Neutrophil (primary cell): ENCODE measurements around the gene PDPK1.

Experiments
- H3K27ac ChIP-seq: fragments of 200-600 bp; sonication (generic); 2 replicates; pipeline ENCODE4 v1.5.1; 2016; ENCODE audit warnings: mild to moderate bottlenecking, moderate library complexity
- H3K27me3 ChIP-seq: fragments of 200-600 bp; sonication (generic); 2 replicates; pipeline ENCODE4 v1.6.0; 2016; ENCODE audit warnings: mild to moderate bottlenecking
- H3K36me3 ChIP-seq: fragments of 200-600 bp; sonication (generic); 2 replicates; pipeline ENCODE4 v1.5.1; 2017
- H3K4me1 ChIP-seq, 2 experiments: fragments of 200-600 bp in 1 of 2; sonication (generic) in 1 of 2; 1 replicate in 1 of 2; 2 replicates in 1 of 2; pipeline versions ENCODE4 v1.5.1 to v1.6.1; 2013 to 2016; ENCODE audit warnings: low read depth in 1 of 2, low read length in 1 of 2, mild to moderate bottlenecking in 1 of 2, moderate library complexity in 1 of 2; ENCODE audit not compliant: control insufficient read depth in 1 of 2, insufficient read depth in 1 of 2
- H3K4me3 ChIP-seq, 2 experiments: fragments of 200-600 bp in 1 of 2; sonication (generic) in 1 of 2; 1 replicate in 1 of 2; 2 replicates in 1 of 2; pipeline ENCODE4 v1.5.1; 2013 to 2016; ENCODE audit warnings: low read depth in 1 of 2, low read length in 1 of 2, mild to moderate bottlenecking in 1 of 2, moderate library complexity in 1 of 2
- H3K9me3 ChIP-seq: fragments of 200-600 bp; sonication (generic); 2 replicates; pipeline ENCODE4 v1.5.1; 2016
- TF ChIP-seq, protein P1 (sequence below): fragments of 200-600 bp; sonication (generic); IDR thresholded peaks from 2 replicates; pipeline ENCODE4 v1.5.1; 2016; ENCODE audit warnings: antibody characterized with exemption

Gene PDPK1

DNA sequence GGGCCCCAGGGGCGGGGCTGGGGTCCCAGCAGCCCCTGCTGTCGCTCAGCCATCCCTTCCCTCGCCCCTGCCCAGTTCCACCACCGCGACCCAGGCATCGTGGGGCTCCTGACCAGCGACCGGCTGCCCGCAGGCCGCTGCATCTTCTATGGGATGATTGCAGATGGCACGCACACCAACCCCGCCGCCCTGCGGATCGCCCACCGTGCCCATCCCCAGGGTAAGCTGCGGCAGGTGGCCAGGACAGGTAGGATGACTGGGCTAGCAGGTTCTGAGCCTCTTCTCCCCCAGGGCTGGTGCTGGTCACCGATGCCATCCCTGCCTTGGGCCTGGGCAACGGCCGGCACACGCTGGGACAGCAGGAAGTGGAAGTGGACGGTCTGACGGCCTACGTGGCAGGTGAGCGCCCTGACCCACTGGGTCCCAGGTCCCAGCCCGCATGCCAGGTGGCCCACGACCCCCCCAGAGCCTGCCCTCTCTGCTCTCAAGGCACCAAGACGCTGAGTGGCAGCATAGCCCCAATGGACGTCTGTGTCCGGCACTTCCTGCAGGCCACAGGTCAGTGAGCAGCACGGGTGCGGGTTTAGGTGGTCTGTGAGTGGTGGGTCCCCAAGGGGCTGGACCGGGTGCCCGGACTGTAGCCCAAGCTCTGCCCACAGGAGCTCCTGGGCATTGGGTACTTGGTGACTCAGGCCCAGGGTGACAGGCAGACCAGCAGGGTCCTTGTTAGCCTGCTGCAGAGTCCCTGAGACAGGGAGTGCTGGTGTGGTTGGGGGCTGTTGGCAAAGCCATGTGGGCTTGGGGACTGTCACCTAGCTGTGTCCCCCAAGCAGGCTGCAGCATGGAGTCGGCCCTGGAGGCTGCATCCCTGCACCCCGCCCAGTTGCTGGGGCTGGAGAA, 9.4 kb upstream of the PDPK1 start:
- Histone ChIP-seq H3K9me3 (no peaks in the 10 kb centered on the region), H3K4me3 (no peak overlapping the region), H3K27me3 (no peaks in the 10 kb centered on the region), H3K36me3 (peaks cover 48% of the 10 kb centered on the region), H3K4me1 (peaks cover 61 to 68% of the 10 kb centered on the region in 2 experiments), H3K27ac (peak overlapping the region; percentile 21)
- TF ChIP-seq, protein P1, sequence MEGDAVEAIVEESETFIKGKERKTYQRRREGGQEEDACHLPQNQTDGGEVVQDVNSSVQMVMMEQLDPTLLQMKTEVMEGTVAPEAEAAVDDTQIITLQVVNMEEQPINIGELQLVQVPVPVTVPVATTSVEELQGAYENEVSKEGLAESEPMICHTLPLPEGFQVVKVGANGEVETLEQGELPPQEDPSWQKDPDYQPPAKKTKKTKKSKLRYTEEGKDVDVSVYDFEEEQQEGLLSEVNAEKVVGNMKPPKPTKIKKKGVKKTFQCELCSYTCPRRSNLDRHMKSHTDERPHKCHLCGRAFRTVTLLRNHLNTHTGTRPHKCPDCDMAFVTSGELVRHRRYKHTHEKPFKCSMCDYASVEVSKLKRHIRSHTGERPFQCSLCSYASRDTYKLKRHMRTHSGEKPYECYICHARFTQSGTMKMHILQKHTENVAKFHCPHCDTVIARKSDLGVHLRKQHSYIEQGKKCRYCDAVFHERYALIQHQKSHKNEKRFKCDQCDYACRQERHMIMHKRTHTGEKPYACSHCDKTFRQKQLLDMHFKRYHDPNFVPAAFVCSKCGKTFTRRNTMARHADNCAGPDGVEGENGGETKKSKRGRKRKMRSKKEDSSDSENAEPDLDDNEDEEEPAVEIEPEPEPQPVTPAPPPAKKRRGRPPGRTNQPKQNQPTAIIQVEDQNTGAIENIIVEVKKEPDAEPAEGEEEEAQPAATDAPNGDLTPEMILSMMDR, result no peak

DNA sequence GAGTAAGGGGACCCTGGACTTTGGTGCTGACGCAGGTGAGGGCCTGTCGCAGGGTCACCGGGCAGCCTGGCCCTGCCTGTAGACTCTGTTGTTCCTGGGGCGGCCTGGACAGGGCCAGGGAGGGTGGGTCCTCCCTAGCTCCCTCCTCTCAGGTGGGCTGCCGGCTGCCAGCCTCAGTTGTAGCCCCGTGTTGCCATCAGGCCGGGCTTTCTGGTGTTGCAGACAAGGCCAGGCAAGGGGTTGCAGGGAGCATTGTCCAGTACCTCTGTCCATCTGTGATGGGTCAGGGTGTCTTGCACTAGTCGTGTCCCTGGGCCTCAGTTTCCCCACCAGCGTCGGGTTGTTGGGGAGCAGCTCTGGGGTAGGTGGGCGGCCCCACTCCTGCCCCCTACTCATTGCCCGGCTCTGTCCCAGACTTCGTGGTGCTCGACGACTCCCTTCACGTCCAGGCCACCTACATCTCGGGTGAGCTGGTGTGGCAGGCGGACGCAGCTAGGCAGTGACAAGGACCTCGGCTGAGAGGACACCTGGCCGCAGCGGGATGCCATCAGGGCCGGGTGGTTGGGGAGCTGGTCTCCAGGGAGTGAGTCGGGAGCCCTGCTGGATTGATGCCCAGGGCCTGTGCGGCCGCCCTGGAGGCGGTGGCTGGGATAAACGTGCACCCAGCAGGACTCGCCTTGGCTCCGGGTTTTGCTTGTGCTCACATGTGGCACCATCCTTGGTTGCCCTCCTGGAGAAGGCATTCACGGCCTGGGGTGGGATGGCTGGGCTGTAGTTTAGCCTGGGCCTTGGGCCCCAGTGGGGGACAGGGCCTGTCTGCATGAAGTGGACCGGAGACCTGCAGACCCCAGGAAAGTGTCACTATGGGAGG, 8.5 kb upstream of the PDPK1 start:
- Histone ChIP-seq H3K4me3 (no peak overlapping the region), H3K27me3 (no peaks in the 10 kb centered on the region), H3K9me3 (no peaks in the 10 kb centered on the region), H3K36me3 (peaks cover 39% of the 10 kb centered on the region), H3K4me1 (peaks cover 56 to 65% of the 10 kb centered on the region in 2 experiments), H3K27ac (peak overlapping the region; percentile 97)
- TF ChIP-seq, protein P1, result no peak

DNA sequence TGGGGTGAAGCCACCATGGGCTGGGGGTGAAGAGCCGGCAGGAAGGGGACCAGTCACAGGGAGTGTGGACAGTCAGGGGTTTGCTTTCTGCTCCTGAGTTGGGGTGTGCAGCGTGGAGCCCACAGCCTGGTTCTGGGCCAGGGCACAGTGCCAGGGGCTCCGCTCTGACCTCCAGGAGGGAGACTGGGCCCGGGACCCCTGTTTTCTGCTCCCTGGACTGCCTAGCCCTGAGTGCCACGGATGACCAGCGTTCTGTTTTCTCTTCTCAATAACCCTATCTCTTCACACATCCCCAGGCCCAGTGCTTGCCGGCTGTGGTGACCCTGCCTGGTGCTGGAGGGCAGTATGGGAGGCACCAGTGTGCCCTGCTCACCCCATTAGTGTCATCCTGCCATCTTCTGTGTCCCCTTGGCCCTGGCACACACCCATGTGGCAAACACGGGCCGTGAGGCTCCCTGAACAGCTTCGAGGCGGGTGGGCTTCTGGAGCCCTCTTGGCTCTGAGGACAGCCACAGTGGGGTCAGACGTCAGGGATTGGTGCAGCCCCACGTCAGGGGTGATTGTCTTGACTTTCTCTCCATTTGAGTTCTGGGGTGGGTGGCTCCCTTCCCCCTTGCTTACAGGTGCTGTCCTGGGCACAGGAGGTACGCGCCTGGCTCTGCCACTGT, 7.7 kb upstream of the PDPK1 start:
- H3K4me1 ChIP-seq, result peaks cover 49 to 57% of the 10 kb centered on the region in 2 experiments
- no peaks in the 10 kb centered on the region for H3K9me3 ChIP-seq
- no peaks in the 10 kb centered on the region for H3K27me3 ChIP-seq
- TF ChIP-seq, protein P1, result no peak
- no peak overlapping the region for H3K4me3 ChIP-seq
- H3K27ac ChIP-seq, result peak overlapping the region; percentile 97
- H3K36me3 ChIP-seq, result peaks cover 38% of the 10 kb centered on the region

DNA sequence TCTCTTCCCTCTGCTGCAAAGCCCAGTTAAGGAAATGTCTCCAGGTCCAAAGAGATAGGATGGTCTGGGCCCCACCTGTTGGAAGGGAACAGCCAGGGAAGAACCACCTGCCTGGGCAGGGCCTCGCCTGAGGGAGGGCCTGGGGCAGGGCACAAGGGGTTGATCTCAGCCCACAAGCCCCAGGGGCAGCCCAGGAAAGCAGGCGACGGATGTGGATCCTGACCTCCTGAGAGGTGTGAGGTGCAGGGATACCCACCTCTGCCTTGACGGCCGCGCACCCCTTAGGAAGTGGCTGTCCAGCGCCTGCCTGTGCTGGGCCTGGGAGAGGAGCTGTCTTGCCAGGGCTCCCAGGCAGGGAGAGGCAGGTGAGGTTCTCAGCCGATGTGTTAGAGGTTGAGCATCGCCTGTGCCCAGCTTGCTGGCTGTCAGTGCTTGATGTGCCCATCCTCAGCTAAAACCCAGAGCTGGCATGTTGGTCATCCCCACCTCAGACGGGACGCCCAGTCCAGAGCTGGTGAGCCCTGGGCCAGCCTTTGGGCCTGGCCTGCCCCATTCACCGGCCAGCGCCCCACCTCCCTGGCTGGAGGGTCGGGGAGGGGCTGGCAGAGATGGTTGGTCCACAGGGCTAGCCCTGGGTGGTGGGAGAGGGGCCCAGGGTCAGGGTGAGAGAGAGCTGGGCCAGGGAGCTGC, 7.0 kb upstream of the PDPK1 start:
- H3K27me3 ChIP-seq, result no peaks in the 10 kb centered on the region
- peak overlapping the region; percentile 66 to 81 for H3K4me3 ChIP-seq
- H3K36me3 ChIP-seq, result peaks cover 38% of the 10 kb centered on the region
- H3K27ac ChIP-seq, result peak overlapping the region; percentile 97
- H3K4me1 ChIP-seq, result peaks cover 45 to 51% of the 10 kb centered on the region in 2 experiments
- TF ChIP-seq, protein P1, result no peak
- H3K9me3 ChIP-seq, result no peaks in the 10 kb centered on the region

DNA sequence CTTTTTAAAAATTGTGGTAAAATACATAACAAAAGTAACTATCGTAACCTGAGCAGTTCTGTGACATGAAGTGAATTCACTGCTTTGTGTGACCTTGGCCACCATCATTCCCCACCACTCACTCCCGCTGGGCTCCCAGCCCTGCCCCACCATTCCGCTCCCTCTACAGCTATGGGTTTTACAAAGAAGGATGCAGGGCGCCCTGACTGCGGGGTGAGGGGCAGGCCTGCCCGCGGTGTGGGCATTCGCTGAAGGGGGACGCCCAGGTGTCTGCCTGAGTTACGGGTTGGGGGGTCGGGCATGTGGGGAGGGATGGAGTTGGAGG, 6.5 kb upstream of the PDPK1 start, which contains the start of gene CEMP1:
TSS of gene CEMP1 (minus strand) at position 38 of the 325 bp plus-strand sequence. CDS start 335 bp downstream, outside the sequence.
- H3K27ac ChIP-seq, result peak within 1 kb of the TSS; percentile 97
- H3K27me3 ChIP-seq, result no peaks in the 10 kb centered on the region
- peaks cover 45 to 51% of the 10 kb centered on the region in 2 experiments for H3K4me1 ChIP-seq
- peaks cover 38% of the 10 kb centered on the region for H3K36me3 ChIP-seq
- H3K9me3 ChIP-seq, result no peaks in the 10 kb centered on the region
- peak within 1 kb of the TSS; percentile 66 to 81 for H3K4me3 ChIP-seq
- TF ChIP-seq, protein P1, result no peak
